NCI-H2196 treated with DMSO at 0.1 percent for 48 hours (cell line): Measurements from ENCODE around the gene ATP2C1.
"Not testable (repeated sequence)": the region's sequence is repeated elsewhere in the genome, so short reads cannot be mapped to it uniquely, and the experiment has no call there.

ENCODE experiments used
- DNase-seq: peaks from one replicate; lab custom pipeline; 2025; ENCODE audit not compliant: unreplicated experiment; lab: John Stamatoyannopoulos, UW

ATP2C1 gene

GRCh38 chr3:130935761-130936492 lies 42.0 kb downstream of the ATP2C1 start:
- DNase-seq: no peak

GRCh38 chr3:130939753-130940152 lies 45.9 kb downstream of the ATP2C1 start:
- no peak for DNase-seq

- no peak for DNase-seq
Measured at GRCh38 chr3:130941793-130942192, 47.9 kb downstream of the ATP2C1 start.

- DNase-seq: no peak
Measured at GRCh38 chr3:130946882-130947281, 53.0 kb downstream of the ATP2C1 start.

GRCh38 chr3:130948001-130948773 lies 54.3 kb downstream of the ATP2C1 start:
- DNase-seq: no peak

- no peak for DNase-seq
Measured at GRCh38 chr3:130948929-130949328, 55.0 kb downstream of the ATP2C1 start.

GRCh38 chr3:130950124-130950523 lies 56.2 kb downstream of the ATP2C1 start:
- no peak for DNase-seq

- no peak for DNase-seq
Measured at GRCh38 chr3:130950641-130951040, 56.8 kb downstream of the ATP2C1 start.

- DNase-seq: no peak
Measured at GRCh38 chr3:130955481-130955880, 61.6 kb downstream of the ATP2C1 start.

- DNase-seq: no peak
Measured at GRCh38 chr3:130956281-130956680, 62.4 kb downstream of the ATP2C1 start.

GRCh38 chr3:130956721-130957120 lies 62.8 kb downstream of the ATP2C1 start:
- no peak for DNase-seq

GRCh38 chr3:130960139-130960795 lies 66.4 kb downstream of the ATP2C1 start:
- no peak for DNase-seq

- no peak for DNase-seq
Measured at GRCh38 chr3:130961458-130961857, 67.6 kb downstream of the ATP2C1 start.

GRCh38 chr3:130963444-130963843 lies 69.6 kb downstream of the ATP2C1 start:
- no peak for DNase-seq

- DNase-seq: no peak
Measured at GRCh38 chr3:130963878-130964277, 70.0 kb downstream of the ATP2C1 start.

- no peak for DNase-seq
Measured at GRCh38 chr3:130967281-130967680, 73.4 kb downstream of the ATP2C1 start.

GRCh38 chr3:130968221-130968620 lies 74.3 kb downstream of the ATP2C1 start:
- DNase-seq: no peak

GRCh38 chr3:130969621-130970020 lies 75.7 kb downstream of the ATP2C1 start:
- DNase-seq: no peak

GRCh38 chr3:130971208-130971607 lies 77.3 kb downstream of the ATP2C1 start:
- no peak for DNase-seq

GRCh38 chr3:130972592-130972991 lies 78.7 kb downstream of the ATP2C1 start:
- DNase-seq: not testable (repeated sequence)

- DNase-seq: no peak
Measured at GRCh38 chr3:130973406-130973805, 79.5 kb downstream of the ATP2C1 start.

- DNase-seq: no peak
Measured at GRCh38 chr3:130974201-130974600, 80.3 kb downstream of the ATP2C1 start.
